ENCODE measurements around the gene NOTCH2.
"Not testable (repeated sequence)": the region's sequence is repeated elsewhere in the genome, so short reads cannot be mapped to it uniquely, and the experiment has no call there.

- not testable (repeated sequence) for TF ChIP-seq CTCF (IDR thresholded peaks at IDR 0.05; ENCODE audit: low read depth, low read length); EZH2phosphoT487 (IDR thresholded peaks at IDR 0.05; ENCODE audit: low read depth)
Observed at GRCh38 chr1:120109656-120110055, 40.2 kb upstream of the NOTCH2 start.
